ENCODE results near the gene REPS1. TPM values are rescaled to one million over a fixed set of nuclear protein-coding genes. Genes with fewer than 3 reads are reported as not detected.
"Not testable (repeated sequence)": the region's sequence is repeated elsewhere in the genome, so short reads cannot be mapped to it uniquely, and the experiment has no call there.

Gene REPS1, protein sequence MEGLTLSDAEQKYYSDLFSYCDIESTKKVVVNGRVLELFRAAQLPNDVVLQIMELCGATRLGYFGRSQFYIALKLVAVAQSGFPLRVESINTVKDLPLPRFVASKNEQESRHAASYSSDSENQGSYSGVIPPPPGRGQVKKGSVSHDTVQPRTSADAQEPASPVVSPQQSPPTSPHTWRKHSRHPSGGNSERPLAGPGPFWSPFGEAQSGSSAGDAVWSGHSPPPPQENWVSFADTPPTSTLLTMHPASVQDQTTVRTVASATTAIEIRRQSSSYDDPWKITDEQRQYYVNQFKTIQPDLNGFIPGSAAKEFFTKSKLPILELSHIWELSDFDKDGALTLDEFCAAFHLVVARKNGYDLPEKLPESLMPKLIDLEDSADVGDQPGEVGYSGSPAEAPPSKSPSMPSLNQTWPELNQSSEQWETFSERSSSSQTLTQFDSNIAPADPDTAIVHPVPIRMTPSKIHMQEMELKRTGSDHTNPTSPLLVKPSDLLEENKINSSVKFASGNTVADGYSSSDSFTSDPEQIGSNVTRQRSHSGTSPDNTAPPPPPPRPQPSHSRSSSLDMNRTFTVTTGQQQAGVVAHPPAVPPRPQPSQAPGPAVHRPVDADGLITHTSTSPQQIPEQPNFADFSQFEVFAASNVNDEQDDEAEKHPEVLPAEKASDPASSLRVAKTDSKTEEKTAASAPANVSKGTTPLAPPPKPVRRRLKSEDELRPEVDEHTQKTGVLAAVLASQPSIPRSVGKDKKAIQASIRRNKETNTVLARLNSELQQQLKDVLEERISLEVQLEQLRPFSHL
- total RNA-seq (10 to 100 TPM; 73.4 to 88.6 TPM), total RNA-seq (99.4 to 101 reads per million in 2 donors)

DNA sequence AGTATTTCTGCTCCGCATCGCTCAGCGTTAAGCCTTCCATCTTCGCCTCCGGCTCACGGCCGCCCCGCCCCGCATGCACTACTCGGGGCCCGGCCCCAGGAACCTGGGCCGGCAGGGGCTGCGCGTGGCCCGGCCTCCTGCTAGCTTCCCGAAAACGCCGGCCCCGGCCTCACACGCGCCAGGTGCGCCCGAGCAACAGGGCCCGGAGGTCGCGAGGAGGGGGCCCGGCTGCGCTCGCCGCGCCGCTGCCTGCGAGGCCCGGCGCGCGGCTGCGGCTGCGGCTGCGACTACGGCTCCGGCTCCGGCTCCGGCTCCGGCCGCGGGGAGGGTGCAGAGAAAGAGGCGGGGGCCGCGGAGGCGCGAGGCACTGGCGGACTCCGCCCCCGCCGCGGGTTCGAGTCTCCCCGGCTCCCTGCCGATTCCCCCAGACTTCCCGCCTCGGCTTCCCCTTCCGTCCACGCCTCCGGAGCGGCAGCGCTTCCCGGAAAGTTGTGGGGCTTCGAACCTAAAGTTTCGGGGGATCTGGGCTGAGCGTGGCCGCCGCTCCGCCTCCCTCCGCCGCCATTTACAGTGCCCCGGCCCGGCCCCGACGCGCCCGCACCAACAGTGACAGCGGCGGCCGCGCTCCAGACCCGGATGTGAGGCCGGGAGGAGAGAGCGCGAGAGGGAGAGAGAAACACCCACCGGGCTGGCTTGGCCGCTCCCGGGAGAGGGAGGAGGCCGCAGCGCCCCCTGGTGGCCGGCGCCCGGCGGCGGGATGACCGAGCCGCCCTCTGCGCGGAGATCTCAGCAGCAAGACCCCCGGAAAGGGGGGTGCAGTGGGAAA, at the start of gene REPS1:
TSS of gene REPS1 (minus strand) at position 611 of the 826 bp plus-strand sequence. CDS start at position 40, 571 bp downstream.
- Mint-ChIP-seq H3K27ac (peak within 1 kb of the TSS; percentile 93), H3K27me3 (no peaks in the 10 kb centered on the region), H3K4me3 (peak within 1 kb of the TSS; percentile 97), H3K36me3 (ENCODE audit: low read depth) (no peaks in the 10 kb centered on the region), H3K4me1 (peaks cover 23% of the 10 kb centered on the region)
- H3K9me3 ChIP-seq (ENCODE audit: control insufficient read depth, low read length, poor library complexity, severe bottlenecking): no peaks in the 10 kb centered on the region
- peak; percentile 90 for ATAC-seq
- DNase-seq: peak; percentile 85 to 94 (median 93)

DNA sequence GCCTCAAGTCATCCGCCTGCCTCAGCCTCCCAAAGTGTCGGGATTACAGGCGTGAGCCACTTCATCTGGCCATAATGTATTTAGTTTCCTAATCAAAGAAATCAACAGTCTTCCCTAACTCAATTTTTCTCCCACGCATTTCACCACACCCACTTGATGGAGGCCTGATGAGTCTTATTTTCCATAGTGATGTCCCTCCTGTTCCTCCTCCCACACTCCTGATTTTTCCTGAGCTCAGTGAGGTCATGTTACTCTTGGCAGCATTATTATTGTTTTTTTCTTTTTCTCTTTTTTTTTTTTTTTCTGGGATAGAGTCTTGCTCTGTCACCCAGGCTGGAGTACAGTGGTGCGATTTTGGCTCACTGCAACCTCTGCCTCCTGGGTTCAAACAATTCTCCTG, 49.4 kb upstream of the REPS1 start:
- Mint-ChIP-seq H3K27me3 (no peaks in the 10 kb centered on the region), H3K36me3 (ENCODE audit: low read depth) (peaks cover 16% of the 10 kb centered on the region), H3K4me1 (peaks cover 40% of the 10 kb centered on the region), H3K4me3 (no peak overlapping the region), H3K27ac (no peak overlapping the region)
- DNase-seq (no peak), ATAC-seq (no peak)
- no peaks in the 10 kb centered on the region for H3K9me3 ChIP-seq (ENCODE audit: control insufficient read depth, low read length, poor library complexity, severe bottlenecking)

DNA sequence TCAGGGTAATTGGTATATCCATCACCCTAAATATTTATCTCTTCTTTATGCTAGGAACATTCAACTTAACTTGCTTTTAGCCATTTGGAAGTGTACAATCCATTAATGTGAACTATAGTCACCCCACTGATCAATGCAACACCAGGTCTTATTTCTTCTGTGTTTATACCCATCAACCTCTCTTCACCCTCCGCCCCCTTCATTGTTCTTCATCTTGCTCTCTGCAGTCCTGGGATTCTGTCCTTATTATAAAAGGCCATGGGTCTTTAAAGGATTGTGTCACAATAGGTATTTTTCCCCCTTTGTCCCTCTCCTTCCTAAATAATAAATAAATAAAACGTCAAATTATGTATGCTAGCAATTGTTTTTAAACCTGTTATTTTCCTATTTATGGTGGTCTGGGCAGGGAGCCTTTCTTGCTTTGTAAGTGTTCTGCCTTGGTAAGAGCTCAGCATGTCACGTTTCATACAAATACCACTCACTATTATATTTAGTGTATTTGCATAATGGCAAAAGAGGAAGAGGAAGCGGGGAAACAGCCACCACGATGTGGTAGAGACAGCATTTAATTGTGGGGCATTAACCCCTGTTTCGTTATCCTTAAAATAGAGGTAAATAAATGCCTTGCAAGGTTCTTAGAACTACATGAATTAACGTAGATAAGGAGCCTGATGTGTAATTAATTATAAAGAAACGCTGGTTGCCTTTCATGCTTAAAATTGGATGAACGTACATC, 42.3 kb upstream of the REPS1 start:
- H3K9me3 ChIP-seq (ENCODE audit: control insufficient read depth, low read length, poor library complexity, severe bottlenecking): no peaks in the 10 kb centered on the region
- Mint-ChIP-seq H3K27me3 (no peaks in the 10 kb centered on the region), H3K36me3 (ENCODE audit: low read depth) (peaks cover 7% of the 10 kb centered on the region), H3K4me1 (peaks cover 30% of the 10 kb centered on the region), H3K27ac (no peak overlapping the region), H3K4me3 (no peak overlapping the region)
- DNase-seq (no peak), ATAC-seq (peak; percentile 32)

DNA sequence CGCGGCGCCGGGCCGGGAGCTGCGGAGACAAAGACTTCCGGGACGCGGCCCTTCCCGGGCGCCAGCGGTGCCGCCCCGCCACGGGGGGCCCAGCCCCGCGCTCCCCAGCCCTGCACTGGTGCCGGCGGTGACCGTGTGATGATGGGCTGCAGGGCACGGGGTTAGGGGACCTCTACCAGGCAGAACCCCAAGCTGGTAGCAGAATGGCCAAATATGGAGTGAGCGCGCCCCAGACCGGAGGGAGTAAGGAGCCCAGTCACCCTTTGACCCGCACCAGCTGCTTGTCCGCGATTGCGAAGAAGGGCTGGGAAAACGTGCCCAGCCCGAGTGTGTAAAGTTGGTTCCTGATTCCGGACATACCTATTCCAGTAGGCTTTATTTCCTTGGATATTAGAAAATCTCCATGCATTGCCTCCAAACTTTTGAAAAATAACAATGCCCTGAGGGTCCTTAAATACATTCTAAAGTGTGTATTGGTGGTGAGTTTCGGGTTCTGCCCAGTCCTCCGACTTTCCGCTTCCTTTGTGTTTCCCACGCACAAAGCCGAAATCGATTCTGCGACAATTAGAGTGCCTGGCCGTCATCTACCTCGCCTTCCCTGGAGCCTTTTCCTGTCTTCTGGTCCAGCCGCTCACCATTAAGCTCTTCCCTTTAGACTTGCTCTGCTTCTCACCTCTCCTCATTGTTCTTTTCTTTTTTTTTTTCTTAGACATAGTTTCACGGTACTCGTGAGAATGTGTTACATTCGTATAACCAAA, 41.6 kb upstream of the REPS1 start:
- Mint-ChIP-seq H3K27ac (no peak overlapping the region), H3K4me3 (no peak overlapping the region), H3K4me1 (peaks cover 30% of the 10 kb centered on the region), H3K27me3 (no peaks in the 10 kb centered on the region), H3K36me3 (ENCODE audit: low read depth) (peaks cover 7% of the 10 kb centered on the region)
- ATAC-seq: no peak
- no peaks in the 10 kb centered on the region for H3K9me3 ChIP-seq (ENCODE audit: control insufficient read depth, low read length, poor library complexity, severe bottlenecking)
- peak in 1 of 3 donors; percentile 25 for DNase-seq

DNA sequence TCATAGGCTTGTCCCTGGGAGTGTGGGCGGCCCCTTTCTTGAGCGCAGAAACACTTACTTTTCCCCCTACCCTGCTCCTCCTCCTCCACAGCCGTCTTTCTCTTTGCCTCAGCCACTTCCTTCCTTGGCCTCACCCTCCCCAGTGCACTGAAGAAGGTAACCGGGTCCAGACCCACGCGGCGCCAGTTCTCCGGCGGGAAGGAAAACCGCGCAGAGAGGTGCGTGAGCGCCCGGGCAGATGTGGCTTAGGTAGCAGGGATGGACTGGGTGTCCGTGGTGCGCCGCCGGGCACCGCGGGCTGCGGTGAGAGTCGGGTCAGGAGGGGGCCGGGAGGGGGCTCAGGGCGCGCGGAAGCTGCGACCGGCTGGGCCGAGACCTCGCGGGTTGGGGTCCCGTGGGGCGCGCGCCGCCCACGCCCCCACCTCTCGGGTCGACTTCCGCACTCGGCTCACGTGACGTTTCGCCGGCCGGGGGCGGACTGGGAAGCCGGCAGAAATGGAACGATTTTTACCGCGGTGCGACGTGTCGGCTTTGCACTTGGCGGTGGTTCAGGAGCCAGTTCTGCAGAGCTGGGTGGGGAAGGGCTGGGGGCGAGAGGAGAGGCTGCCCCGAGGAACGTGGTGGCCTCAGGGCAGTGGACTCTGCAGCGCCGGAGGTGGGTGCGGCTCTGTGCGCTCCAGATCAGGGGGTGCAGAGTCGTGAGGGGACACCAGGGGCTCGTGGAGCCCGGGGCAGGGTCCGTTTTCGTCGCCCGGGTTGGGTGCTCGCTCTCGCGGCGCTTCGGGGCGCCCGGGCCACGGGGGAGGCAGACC, 40.8 kb upstream of the REPS1 start, which contains the start of gene ABRACL:
TSS of gene ABRACL (plus strand) at position 88 of the 812 bp plus-strand sequence. CDS start 5,416 bp downstream, outside the sequence.
- DNase-seq (peak; percentile 41 to 55 (median 54)), ATAC-seq (peak; percentile 84)
- Mint-ChIP-seq H3K27ac (peak within 1 kb of the TSS; percentile 93), H3K4me3 (no peak within 1 kb of the TSS), H3K36me3 (ENCODE audit: low read depth) (peaks cover 5% of the 10 kb centered on the region), H3K4me1 (peaks cover 27% of the 10 kb centered on the region), H3K27me3 (no peaks in the 10 kb centered on the region)
- H3K9me3 ChIP-seq (ENCODE audit: control insufficient read depth, low read length, poor library complexity, severe bottlenecking): no peaks in the 10 kb centered on the region

DNA sequence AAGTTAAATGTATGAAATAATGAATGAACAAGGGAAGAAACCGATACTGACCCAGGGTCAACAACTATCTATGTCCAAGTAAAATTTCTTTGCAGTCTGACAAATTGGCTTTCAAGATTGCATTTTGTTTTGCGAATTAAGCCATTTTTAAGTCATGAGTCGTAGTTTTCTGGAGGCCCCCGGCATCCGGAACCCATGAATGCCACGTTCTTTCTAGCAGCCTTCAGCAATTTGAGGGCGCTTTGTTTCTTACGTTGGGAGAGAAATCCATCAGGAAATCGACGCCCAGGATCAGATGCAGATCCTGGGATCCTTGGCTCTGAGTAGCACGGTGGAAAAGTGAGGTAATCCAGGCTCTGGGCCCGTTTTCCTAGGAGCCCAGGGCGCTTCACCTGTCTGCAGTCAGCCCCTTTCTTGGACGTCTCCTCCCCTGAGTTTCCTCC, 40.2 kb upstream of the REPS1 start:
- ATAC-seq: peak; percentile 22
- Mint-ChIP-seq H3K4me3 (no peak overlapping the region), H3K36me3 (ENCODE audit: low read depth) (no peaks in the 10 kb centered on the region), H3K27me3 (no peaks in the 10 kb centered on the region), H3K4me1 (peaks cover 21% of the 10 kb centered on the region), H3K27ac (peak overlapping the region; percentile 93)
- no peaks in the 10 kb centered on the region for H3K9me3 ChIP-seq (ENCODE audit: control insufficient read depth, low read length, poor library complexity, severe bottlenecking)
- DNase-seq: no peak

DNA sequence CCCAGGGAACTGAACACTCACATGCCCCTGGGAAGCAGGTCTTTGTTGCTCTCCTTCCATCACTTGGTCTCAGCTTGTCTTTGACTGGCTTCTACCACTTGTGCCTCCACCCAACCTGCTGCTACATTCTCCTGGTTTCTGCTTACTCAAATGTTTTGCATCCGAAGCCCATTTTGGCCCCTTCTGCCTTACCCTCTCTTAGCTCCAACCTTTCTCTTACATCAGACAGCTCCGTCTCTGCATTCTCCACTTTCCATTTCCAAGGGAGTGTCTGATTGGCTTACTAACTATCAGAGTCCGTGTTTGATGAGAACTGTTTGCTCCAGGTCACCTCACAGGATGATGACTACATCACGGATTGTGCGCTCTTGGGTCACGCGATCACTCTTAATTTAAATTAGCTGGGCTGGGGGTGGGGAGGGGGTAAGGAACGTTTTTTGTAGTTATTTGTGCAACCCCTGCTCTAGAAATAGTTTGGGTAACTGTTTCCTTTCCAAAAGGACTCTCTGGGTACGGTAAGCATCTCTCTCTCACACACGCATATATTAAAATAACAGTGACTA, 39.6 kb upstream of the REPS1 start:
- DNase-seq (no peak), ATAC-seq (peak; percentile 10)
- H3K4me1 Mint-ChIP-seq: peaks cover 17% of the 10 kb centered on the region
- peak overlapping the region; percentile 93 for H3K27ac Mint-ChIP-seq
- no peak overlapping the region for H3K4me3 Mint-ChIP-seq
- no peaks in the 10 kb centered on the region for H3K36me3 Mint-ChIP-seq (ENCODE audit: low read depth)
- H3K9me3 ChIP-seq (ENCODE audit: control insufficient read depth, low read length, poor library complexity, severe bottlenecking): no peaks in the 10 kb centered on the region
- no peaks in the 10 kb centered on the region for H3K27me3 Mint-ChIP-seq

DNA sequence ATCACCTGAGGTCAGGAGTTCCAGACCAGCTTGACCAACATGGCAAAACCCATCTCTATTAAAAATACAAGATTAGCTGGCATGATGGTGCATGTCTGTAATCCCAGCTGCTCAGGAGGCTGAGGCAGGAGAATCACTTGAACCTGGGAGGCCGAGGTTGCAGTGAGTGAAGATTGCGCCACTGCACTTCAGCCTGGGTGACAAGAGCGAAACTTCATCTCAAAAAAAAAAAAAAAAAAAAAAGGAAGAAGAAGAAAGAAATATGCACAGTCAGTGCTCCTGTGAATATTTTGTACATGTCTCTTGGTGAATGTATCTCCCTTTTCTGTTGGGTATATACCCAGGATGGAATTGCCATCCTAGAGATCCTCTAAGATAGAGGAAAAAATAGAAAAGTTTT, 37.4 kb upstream of the REPS1 start:
- not testable (repeated sequence) for DNase-seq; H3K27me3 Mint-ChIP-seq; H3K9me3 ChIP-seq (ENCODE audit: control insufficient read depth, low read length, poor library complexity, severe bottlenecking); ATAC-seq; H3K4me3 Mint-ChIP-seq; H3K27ac Mint-ChIP-seq; H3K36me3 Mint-ChIP-seq (ENCODE audit: low read depth)
- H3K4me1 Mint-ChIP-seq: peaks cover 12% of the 10 kb centered on the region

DNA sequence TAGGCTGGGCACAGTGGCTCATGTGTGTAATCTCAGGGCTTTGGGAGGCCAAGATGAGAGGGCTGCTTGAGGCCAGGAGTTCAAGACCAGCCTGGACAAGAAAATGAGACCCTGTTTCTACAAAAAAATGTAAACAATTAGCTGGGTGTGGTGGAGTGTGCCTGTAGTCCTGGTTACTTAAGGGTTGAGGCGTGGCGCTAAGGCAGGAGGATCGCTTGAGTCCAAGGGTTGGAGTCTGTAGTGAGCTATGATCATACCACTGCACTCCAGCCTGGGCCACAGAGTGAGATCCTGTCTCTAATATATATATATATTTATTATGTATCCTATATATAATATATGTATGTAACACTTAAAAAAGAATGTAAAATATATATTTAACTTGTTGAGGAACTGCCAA, 32.6 kb upstream of the REPS1 start:
- Mint-ChIP-seq H3K36me3 (ENCODE audit: low read depth) (no peaks in the 10 kb centered on the region), H3K4me1 (peaks cover 2% of the 10 kb centered on the region), H3K4me3 (no peak overlapping the region), H3K27me3 (no peaks in the 10 kb centered on the region), H3K27ac (no peak overlapping the region)
- ATAC-seq (no peak), DNase-seq (no peak)
- no peaks in the 10 kb centered on the region for H3K9me3 ChIP-seq (ENCODE audit: control insufficient read depth, low read length, poor library complexity, severe bottlenecking)

DNA sequence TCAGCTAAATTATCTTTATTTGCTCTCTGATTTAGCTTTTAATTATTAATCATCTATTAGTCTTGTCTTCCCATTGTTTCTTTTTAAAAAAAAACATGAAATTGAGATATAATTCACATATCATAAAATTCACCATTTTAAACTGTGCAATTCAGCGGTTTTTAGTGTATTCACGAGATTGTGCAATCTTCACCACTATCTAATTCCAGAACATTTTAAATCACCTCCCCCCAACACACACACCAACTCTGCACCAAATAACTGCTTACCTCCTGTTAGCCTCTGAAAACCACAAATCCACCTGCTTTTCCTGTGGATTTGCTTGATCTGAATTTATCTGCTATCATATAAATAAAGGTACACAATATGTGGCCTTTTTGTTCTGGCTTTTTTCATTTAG, 31.7 kb upstream of the REPS1 start:
- Mint-ChIP-seq H3K4me1 (peaks cover 2% of the 10 kb centered on the region), H3K36me3 (ENCODE audit: low read depth) (no peaks in the 10 kb centered on the region), H3K27ac (no peak overlapping the region), H3K4me3 (no peak overlapping the region), H3K27me3 (no peaks in the 10 kb centered on the region)
- no peaks in the 10 kb centered on the region for H3K9me3 ChIP-seq (ENCODE audit: control insufficient read depth, low read length, poor library complexity, severe bottlenecking)
- no peak for DNase-seq
- ATAC-seq: no peak

DNA sequence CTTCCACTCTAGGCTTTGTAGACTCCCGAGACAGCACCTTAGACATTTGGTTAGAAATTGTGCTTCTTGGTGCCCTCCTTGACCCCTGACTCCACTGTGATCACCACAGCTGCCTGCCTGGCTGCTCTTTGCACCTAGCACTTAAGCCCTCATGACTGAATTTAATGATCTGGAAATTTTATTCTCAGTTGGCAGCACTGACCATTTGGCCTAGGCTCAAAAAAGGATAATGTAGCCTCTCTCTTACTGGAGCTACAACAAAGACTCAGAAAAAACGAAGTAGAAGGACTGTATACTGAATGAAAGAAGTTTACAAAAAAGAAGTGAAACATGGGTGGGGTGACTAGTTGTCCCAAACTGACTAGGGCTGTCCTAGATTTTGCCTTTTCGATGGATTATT, 29.2 kb upstream of the REPS1 start:
- DNase-seq (no peak), ATAC-seq (no peak)
- H3K4me1 Mint-ChIP-seq: peaks cover 2% of the 10 kb centered on the region
- no peaks in the 10 kb centered on the region for H3K27me3 Mint-ChIP-seq
- no peak overlapping the region for H3K27ac Mint-ChIP-seq
- H3K4me3 Mint-ChIP-seq: no peak overlapping the region
- no peaks in the 10 kb centered on the region for H3K9me3 ChIP-seq (ENCODE audit: control insufficient read depth, low read length, poor library complexity, severe bottlenecking)
- H3K36me3 Mint-ChIP-seq (ENCODE audit: low read depth): no peaks in the 10 kb centered on the region

All from T-helper 17 cell (primary cell).